A673 (cell line): Measurements from ENCODE around the gene CDK19.

ENCODE experiments used
- CTCF ChIP-seq: fragments of 300-800, 200-600 bp; sonication (generic); conservative IDR thresholded peaks from 2 replicates; pipeline ENCODE4 v1.5.1; 2017; ENCODE audit warnings: low read depth, mild to moderate bottlenecking, antibody characterized with exemption, low read length, moderate library complexity, mixed read lengths
- EZH2 ChIP-seq: fragments of 200-600 bp; sonication (generic); IDR thresholded peaks from 2 replicates; pipeline ENCODE4 v1.6.1; 2017; ENCODE audit warnings: borderline replicate concordance, low read depth, mild to moderate bottlenecking, mixed read lengths, antibody characterized with exemption, low read length; ENCODE audit not compliant: poor library complexity, severe bottlenecking

- TF ChIP-seq CTCF (no peak), EZH2 (no peak)
Observed at GRCh38 chr6:110852773-110853172, 37.5 kb upstream of the CDK19 start.
